ENCODE measurements around the gene ADGRV1. TPM values are rescaled to one million over a fixed set of nuclear protein-coding genes. Genes with fewer than 3 reads are reported as not detected.

ADGRV1 gene
- polyA plus RNA-seq, 3 donors = 0.18 to 0.33 TPM; not detected in 1

GRCh38 chr5:90997082-90997481 is 438.5 kb downstream of the ADGRV1 start:
- Histone ChIP-seq H3K4me3 (replicated peaks in 1 of 3; ENCODE audit: low read depth in 2 of 3, low read length in 3 of 3) (no peak overlapping the region), H3K9me3 (replicated peaks in 1 of 2; ENCODE audit: control insufficient read depth in 1 of 2, insufficient read depth in 1 of 2, low read length in 2 of 2) (peaks cover 5 to 11% of the 10 kb centered on the region in 2 donors), H3K79me2 (ENCODE audit: insufficient read depth, low read length) (no peaks in the 10 kb centered on the region), H3K27ac (ENCODE audit: low read depth in 1 of 2, low read length in 2 of 2) (no peak overlapping the region), H4K20me1 (ENCODE audit: insufficient read depth, low read length) (no peaks in the 10 kb centered on the region), H3K9ac (ENCODE audit: insufficient read depth, low read length, poor library complexity, severe bottlenecking) (no peak overlapping the region), H3K4me2 (replicated peaks; ENCODE audit: extremely low read depth, low read length, poor library complexity, severe bottlenecking) (no peak overlapping the region), H2AFZ (ENCODE audit: insufficient read depth, low read depth, low read length, poor library complexity, severe bottlenecking) (no peak overlapping the region), H3K4me1 (ENCODE audit: control insufficient read depth in 1 of 2, insufficient read depth in 2 of 2, low read length in 2 of 2) (no peaks in the 10 kb centered on the region), H3K36me3 (replicated peaks in 1 of 2; ENCODE audit: control insufficient read depth in 1 of 2, insufficient read depth in 2 of 2, low read length in 2 of 2) (no peaks in the 10 kb centered on the region), H3K27me3 (ENCODE audit: control insufficient read depth in 2 of 2, insufficient read depth in 2 of 2, low read length in 2 of 2) (no peaks in the 10 kb centered on the region)
- H3K27me3 Mint-ChIP-seq (ENCODE audit: low read depth in 3 of 3) = peaks cover 0 to 3% (median 1%) of the 10 kb centered on the region in 3 donors
- H3K4me1 Mint-ChIP-seq = no peaks in the 10 kb centered on the region
- no CpG with 5 or more reads among the region's 4 CpGs for WGBS (ENCODE audit: insufficient coverage)
- H3K27ac Mint-ChIP-seq = peak overlapping the region in 1 of 7 donors; percentile 23
- intact Hi-C loops (cut with micrococcal nuclease) = no loop called here
- no peak overlapping the region for H3K4me3 Mint-ChIP-seq
- H3K36me3 Mint-ChIP-seq = no peaks in the 10 kb centered on the region
- H3K9me3 Mint-ChIP-seq = peaks cover 5 to 24% (median 19%) of the 10 kb centered on the region in 7 donors
- DNase-seq = no peak
- no peak for TF ChIP-seq CTCF (IDR thresholded peaks at IDR 0.05)

- 83% methylated on average over 1 of the region's 1 CpG for WGBS (ENCODE audit: insufficient coverage)
- Mint-ChIP-seq H3K27ac (no peak overlapping the region), H3K9me3 (peaks cover 5 to 19% (median 14%) of the 10 kb centered on the region in 7 donors), H3K27me3 (ENCODE audit: low read depth in 3 of 3) (peaks cover 1 to 3% (median 2%) of the 10 kb centered on the region in 3 donors), H3K36me3 (no peaks in the 10 kb centered on the region), H3K4me1 (no peaks in the 10 kb centered on the region), H3K4me3 (no peak overlapping the region)
- no peaks in the 10 kb centered on the region for H3K27me3 ChIP-seq (ENCODE audit: control insufficient read depth in 2 of 2, insufficient read depth in 2 of 2, low read length in 2 of 2)
- no peak overlapping the region for H3K9ac ChIP-seq (ENCODE audit: insufficient read depth, low read length, poor library complexity, severe bottlenecking)
- intact Hi-C loops (cut with micrococcal nuclease) = no loop called here
- no peak overlapping the region for H2AFZ ChIP-seq (ENCODE audit: insufficient read depth, low read depth, low read length, poor library complexity, severe bottlenecking)
- peaks cover 5 to 11% of the 10 kb centered on the region in 2 donors for H3K9me3 ChIP-seq (replicated peaks in 1 of 2; ENCODE audit: control insufficient read depth in 1 of 2, insufficient read depth in 1 of 2, low read length in 2 of 2)
- no peak for DNase-seq
- no peak overlapping the region for H3K4me3 ChIP-seq (replicated peaks in 1 of 3; ENCODE audit: low read depth in 2 of 3, low read length in 3 of 3)
- no peak for TF ChIP-seq CTCF (IDR thresholded peaks at IDR 0.05)
- no peaks in the 10 kb centered on the region for H3K79me2 ChIP-seq (ENCODE audit: insufficient read depth, low read length)
- no peak overlapping the region for H3K27ac ChIP-seq (ENCODE audit: low read depth in 1 of 2, low read length in 2 of 2)
- H3K36me3 ChIP-seq (replicated peaks in 1 of 2; ENCODE audit: control insufficient read depth in 1 of 2, insufficient read depth in 2 of 2, low read length in 2 of 2) = no peaks in the 10 kb centered on the region
- no peaks in the 10 kb centered on the region for H3K4me1 ChIP-seq (ENCODE audit: control insufficient read depth in 1 of 2, insufficient read depth in 2 of 2, low read length in 2 of 2)
- H3K4me2 ChIP-seq (replicated peaks; ENCODE audit: extremely low read depth, low read length, poor library complexity, severe bottlenecking) = no peak overlapping the region
- H4K20me1 ChIP-seq (ENCODE audit: insufficient read depth, low read length) = no peaks in the 10 kb centered on the region
Measured at GRCh38 chr5:91000743-91001142, 442.1 kb downstream of the ADGRV1 start.

Data from CD14-positive monocyte (primary cell).